ENCODE data around the gene KY. TPM values are rescaled to one million over a fixed set of nuclear protein-coding genes. Genes with fewer than 3 reads are reported as not detected.

The KY gene
- total RNA-seq, 1 experiment from 2014 or later, result not detected

- no peak for DNase-seq (ENCODE audit: low spot score)
These were observed 30.9 kb downstream of the KY start for GRCh38 chr3:134619884-134620445.

GRCh38 chr3:134619301-134619615, 31.6 kb downstream of the KY start:
- DNase-seq (ENCODE audit: low spot score), result no peak

- no peak for DNase-seq (ENCODE audit: low spot score)
These were observed 32.1 kb downstream of the KY start for GRCh38 chr3:134618478-134619300.

- DNase-seq (ENCODE audit: low spot score), result no peak
These were observed 33.0 kb downstream of the KY start for GRCh38 chr3:134617608-134618477.

GRCh38 chr3:134615743-134616142, 35.1 kb downstream of the KY start:
- no peak for DNase-seq (ENCODE audit: low spot score)

GRCh38 chr3:134614955-134615354, 35.9 kb downstream of the KY start:
- no peak for DNase-seq (ENCODE audit: low spot score)

- DNase-seq (ENCODE audit: low spot score), result no peak
These were observed 37.8 kb downstream of the KY start for GRCh38 chr3:134613006-134613520.

- no peak for DNase-seq (ENCODE audit: low spot score)
These were observed 39.3 kb downstream of the KY start for GRCh38 chr3:134611516-134611915.

- DNase-seq (ENCODE audit: low spot score), result no peak
These were observed 40.1 kb downstream of the KY start for GRCh38 chr3:134610432-134611385.

GRCh38 chr3:134609821-134610431, 40.9 kb downstream of the KY start:
- DNase-seq (ENCODE audit: low spot score), result no peak

- DNase-seq (ENCODE audit: low spot score), result no peak
These were observed 41.9 kb downstream of the KY start for GRCh38 chr3:134608771-134609435.

GRCh38 chr3:134608023-134608770, 42.6 kb downstream of the KY start:
- no peak for DNase-seq (ENCODE audit: low spot score)

GRCh38 chr3:134607054-134608022, 43.5 kb downstream of the KY start:
- no peak for DNase-seq (ENCODE audit: low spot score)

- no peak for DNase-seq (ENCODE audit: low spot score)
These were observed 44.5 kb downstream of the KY start for GRCh38 chr3:134606033-134607025.

GRCh38 chr3:134605556-134605955, 45.3 kb downstream of the KY start:
- DNase-seq (ENCODE audit: low spot score), result no peak

- DNase-seq (ENCODE audit: low spot score), result no peak
These were observed 46.9 kb downstream of the KY start for GRCh38 chr3:134603956-134604355.

GRCh38 chr3:134603480-134603879, 47.3 kb downstream of the KY start:
- no peak for DNase-seq (ENCODE audit: low spot score)

Measured in A172 (cell line).